OCI-M2 (cell line): Measurements from ENCODE around the gene LSAMP.

Source experiments
- DNase-seq: peaks from one replicate; lab custom pipeline; 2025; ENCODE audit not compliant: unreplicated experiment; lab: John Stamatoyannopoulos, UW

LSAMP gene

DNA sequence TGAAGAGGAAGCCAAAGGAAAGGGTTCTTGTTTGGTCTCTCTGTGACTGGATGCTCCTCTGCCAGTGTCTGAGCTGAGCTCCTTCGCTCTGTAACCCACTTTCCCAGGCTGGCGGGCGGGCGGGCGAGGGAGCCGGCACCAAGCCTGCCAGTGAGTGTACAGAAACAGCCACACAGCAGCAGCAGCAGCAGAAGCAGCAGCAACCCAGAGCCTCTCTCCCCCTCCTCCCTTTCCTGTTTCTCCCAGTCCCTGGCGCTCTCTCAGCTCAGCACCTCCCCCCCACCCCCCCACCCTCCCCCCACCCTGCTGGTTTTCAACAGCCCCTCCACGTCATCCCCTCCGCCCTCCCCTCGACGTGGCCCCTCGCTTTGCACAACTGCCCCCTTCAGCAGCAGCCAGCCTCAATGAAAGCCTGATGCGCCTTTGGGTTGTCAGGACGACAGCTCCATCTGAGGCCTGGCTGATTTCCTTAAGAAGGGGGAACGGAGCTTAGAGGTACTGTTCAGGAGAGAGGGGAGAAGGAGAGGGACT lies at the start of gene LSAMP:
LSAMP (minus strand) TSS at position 177 of the 531 bp plus-strand sequence.
- DNase-seq = no peak

DNA sequence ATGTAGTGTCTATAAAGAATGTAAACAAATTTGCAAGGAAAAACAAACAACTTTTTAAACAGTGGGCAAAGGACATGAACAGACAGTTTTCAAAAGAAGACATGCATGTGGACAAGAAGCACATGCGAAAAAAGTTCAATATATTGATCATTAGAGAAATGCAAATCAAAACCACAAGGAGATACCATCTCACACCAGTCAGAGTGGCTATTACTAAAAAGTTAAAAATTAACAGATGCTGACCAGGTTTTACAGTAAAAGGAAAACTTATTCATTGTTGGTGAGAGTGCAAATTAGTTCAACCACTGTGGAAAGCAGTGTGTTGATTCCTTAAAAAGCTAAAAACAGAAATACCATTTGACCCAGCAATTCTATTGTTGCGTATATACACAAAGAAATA lies 47.1 kb upstream of the LSAMP start:
- DNase-seq = no peak

DNA sequence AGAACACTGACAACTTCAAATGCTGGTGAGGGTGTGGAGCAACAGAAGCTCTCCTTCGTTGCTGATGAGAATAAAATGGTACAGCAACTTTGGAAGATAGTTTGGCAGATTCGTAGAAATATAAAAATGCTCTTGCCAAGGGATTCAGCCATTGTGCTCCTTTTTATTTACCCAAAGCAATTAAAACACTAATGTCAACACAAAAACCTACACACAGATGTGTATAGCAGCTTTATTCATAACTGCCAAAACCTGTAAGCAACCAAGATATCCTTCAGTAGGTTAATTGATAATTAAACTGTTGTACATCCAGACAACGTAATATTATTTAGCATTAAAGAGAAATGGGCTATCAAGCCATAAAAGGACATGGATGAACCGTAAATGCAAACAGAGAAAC lies 37.8 kb upstream of the LSAMP start:
- no peak for DNase-seq

DNA sequence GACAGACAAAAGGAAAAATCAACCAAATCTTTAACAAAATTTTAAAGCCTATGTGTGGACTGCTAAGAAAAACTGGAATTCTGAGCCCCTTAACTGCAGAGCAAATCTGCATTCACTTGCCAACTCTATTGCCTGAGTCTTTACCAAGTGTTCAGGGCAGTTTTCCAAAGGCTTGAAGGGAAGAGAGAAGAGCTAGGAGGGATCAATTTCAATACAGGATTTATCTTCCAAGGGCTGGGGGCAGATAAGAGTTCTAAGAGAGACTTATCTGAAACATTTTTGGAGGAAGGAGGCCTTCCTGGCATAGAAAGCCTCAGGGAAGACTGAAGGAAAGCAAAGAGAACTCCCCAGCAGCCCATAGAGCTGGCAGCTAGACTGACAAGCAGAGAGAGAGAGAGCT lies 31.4 kb upstream of the LSAMP start:
- DNase-seq = no peak

DNA sequence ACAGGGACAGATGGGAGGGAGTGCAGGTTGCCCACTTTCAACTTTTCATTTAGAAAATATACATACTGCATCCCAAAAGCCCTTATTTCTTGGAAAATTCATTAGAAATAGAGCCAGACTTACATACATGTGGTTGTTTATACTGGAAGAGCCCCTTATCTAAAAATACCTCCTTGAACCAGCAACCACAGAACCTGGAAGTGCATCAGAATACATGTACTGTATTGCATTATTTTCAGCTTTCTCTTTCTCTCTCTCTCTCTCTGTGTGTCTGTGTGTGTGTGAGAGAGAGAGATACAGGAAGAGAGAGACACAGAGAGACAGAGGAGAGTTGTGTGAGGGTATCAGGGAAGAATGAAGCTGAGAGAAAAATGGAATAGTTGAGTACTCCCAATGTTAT lies 29.5 kb upstream of the LSAMP start:
- no peak for DNase-seq

DNA sequence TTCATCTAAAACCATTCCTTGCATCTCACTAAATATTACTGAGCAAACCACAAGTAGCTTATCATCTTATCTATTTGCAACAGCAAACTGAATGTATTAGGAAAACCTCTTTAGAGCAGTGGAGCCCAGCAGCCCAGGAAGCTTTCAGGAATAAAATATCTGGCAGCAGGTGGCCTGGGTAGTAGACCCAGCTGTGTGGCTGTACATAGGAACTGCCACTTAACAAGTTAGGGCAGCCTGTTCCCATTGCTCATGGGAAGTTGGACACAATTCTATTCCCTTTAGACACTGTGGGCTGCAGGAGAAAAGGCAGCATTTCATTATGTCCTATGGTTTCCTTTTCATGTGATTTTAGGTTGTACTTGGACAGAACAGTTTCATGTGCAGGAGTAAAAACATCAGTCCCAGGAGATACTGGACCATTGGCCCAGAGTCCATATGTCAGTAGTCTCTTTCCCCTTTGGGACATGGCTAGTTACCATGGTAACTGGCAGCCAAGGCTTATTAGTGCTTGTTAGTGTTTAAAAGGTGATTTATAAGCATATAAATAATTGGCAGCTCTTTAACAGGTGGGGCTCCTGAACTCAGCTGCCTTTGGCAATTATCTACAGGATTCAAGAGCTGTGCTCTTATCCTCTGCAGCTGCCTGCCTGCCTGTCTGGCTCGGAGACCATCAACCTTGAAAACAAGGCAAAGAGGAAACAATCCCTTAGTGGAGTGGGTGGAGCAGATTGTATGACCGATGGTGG lies 28.9 kb upstream of the LSAMP start:
- DNase-seq = no peak

DNA sequence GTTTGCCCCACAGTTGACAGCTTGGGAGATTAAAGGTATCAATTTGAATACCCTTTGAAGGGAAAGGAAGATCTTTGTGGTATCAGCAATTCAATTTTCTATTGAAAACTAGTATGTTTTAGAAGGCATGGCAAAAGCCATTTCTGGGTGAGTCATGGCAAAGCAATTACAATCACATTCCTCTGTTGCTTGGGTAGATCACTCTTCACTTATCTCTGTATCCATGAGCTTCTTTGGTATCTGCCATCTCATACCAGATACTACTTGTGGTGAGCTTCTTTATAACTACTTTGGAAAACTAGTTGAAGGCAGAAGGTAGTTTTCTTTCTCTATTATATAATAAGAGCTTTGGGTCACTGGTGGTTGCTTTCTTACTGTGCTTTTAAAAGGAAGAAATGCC lies 28.3 kb upstream of the LSAMP start:
- no peak for DNase-seq

DNA sequence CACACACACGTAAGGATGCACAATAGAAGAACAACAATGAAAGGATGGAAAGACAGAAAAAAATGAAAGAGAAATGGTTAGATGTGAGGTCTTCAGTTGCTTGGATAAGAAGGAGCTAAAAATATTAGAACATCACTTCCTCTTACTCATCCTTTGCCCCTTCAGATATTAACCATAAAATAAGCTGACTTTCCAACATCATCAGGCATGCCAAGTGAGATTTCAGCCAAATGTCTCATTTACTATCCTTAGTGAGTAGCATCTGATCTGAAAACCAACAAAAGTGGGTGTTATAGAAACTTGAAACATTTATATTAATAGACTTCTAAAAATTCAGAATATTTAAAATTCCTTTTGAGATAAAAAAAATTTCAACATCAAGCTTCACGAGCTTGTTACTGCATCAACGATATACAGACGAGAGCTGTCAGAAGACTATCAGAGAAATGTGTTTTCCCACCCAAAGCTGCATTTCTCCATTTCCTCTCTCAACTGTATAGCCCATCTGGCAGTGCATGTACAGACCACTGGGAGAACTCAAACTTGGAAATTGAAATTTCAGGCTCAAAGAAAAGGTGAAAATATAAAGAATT lies 25.4 kb upstream of the LSAMP start:
- DNase-seq = no peak

DNA sequence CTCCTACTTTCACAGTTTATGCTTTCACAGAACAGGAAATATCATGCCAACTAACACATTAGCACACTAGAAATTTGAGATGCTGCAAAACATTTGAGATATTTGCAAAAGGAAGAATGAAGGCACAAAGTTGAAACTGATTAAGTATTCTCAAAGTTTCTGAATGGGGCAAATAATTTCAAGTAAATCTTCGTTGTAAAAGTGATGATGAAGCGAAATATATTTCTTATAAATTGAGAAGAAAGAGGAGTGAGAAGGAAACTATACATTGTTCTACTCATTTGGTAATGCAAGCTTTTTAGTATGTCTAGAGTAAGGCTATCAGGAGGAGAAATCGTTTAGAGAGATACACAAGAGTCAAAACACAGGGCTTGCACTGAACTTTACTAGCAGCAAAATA lies 24.3 kb upstream of the LSAMP start:
- DNase-seq = no peak

DNA sequence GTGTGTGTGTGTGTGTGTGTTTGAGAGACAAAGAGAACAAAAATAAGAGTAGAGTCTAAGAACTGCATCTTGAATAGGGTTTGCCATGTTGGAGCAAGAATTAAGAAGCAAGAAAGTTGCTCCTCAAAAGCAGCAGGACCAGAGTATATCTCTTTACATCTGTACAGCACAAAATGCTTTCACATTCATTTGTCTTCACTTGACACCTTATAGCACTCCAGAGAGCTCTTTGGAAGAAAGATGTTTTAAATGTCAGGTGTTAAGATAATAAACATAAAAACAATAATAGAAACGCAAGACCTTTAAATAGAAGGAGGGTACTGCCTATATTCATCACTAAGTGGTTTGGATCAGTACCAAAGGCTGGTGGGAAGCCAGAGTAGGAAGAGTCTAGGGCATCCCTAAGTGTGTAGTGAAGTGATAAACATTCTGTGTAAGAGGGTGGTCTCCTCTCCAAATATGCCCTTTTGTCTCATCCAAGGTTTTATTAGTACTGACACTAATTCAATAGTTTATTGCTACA lies 19.1 kb upstream of the LSAMP start:
- no peak for DNase-seq

DNA sequence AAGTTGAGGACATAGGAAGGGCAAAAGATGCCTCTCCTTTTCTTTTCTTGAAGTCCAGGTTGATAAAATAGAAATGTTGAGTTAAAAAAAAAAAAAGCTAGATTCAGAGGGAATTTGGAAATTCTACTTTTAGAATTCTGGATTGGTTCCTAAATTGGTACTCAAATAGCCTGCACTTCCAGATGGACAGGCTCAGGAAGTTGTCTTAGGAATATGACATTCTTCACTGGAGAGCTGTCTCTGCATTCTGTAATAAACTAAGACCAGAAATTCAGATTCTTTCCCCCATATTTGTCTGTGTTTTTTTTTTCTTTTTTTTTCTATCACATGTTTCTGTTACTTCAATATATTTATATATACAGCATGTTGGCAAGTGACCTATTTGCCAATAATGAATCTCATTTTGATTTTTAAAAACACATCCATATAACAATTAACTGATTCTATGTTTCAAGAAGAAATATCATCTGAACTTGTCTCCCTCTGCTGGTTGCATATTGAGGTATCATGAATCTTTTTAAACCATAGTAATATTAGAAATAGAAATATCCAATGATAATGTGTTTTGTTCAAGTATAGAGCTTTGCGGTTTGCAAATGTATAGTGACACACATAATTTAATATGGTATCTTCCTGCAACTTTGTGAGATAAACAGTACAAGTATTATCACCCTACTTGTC lies 8.5 kb upstream of the LSAMP start:
- no peak for DNase-seq

DNA sequence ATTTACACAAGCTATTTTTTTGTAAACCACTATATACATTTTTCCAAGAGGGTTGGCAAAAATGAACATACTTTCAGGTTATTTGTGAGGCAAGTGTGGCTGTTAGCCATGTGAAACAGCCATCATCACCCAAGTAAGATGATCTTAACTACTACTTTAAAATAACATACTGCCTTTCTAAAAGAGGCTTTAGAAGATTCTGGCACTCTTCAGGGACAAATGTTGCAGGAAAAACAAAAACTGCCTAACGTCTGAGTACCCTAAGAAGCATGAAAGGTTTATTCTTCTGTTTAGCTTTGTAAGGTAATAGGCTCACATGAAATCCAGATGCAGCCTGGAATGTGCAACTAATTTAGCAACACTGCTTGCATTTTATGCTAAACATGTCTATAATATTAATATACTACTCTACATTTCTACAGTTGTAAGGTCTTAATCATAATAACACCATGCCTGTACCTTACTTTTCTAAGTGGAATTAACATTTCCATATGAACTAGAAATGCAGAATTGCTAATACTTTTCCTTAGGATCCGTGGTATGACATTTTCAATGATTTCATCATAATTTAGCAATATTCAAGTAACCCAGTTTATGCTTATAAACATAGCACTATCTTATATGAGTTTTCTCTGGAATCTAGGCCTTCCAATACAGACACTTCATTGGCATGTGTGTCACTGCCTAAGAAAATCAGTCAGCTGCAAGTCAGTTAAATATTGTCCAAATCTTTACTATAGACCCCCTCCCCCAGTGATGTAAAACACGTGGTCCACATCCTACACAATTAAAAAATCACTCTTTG lies 4.5 kb upstream of the LSAMP start:
- DNase-seq = no peak

DNA sequence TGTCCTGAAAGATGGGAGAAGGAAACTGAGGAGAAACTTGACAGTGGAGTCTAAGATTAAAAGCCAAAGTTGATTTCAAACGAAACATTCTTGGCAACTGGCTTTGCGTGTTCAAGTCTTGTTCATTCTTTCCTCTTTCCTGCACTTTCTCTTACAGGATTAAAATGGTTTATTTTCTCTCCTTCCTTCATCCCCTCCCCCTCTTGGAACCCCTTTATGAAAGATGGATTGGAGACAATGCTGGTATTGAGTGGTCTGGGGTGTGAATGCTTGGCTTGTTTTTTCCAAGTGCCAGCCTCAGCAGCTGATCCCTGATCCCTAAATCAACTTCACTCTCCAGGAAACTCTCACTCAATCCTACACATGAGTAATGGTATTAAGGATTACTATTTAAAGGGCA lies 703 bp upstream of the LSAMP start:
- no peak for DNase-seq

DNA sequence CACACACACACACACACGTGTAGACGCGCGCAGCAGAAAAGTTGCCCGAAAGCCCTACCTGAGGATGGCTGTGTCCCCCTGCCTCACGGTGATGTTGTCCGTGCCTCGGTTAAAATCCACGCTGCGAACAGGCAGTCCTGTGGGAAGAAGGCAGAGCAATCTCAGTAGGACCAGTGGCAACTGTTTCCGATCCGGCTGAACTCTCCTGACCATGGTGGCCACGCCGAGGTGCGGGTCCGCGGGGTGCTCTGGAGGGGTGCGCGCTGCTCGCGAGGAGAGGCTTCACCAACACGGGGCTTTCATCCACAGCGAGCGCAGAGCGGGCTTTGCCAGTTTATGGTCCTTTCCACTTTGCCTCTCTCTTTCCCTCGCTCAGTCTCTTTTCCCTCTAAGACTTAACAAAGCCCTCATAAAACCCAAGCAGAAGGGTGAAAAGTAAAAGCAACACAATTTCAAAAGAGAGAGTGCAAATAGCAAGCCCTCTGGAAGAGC lies 422 bp downstream of the LSAMP start:
- no peak for DNase-seq

DNA sequence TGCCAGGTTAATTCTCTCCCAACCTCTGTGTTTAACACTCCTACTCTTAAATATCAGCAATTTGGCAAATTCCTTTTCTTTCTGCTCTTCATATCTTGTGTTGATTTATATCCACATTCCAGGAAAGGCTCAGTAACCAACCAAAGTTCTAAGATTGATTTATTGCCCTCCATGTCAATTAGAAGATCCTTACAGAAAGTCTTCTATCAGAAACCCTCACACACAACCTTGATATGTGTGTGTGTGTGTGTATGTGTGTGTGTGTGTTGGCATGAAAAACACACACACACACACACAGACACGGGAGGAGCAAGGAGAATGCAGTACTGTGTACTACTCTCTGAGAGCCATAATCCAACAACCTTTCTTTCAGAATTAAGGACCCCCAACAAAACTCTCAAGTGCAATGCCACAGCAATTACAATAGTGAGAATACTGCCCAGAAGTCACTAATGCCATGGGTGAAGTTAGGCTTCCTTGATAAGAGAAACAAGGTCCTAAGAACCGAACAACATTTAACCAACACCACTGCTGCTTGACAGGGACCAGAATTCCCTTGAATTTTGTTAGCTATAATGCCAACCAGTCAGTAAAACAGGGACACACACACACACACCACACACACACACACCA lies 1.1 kb downstream of the LSAMP start:
- DNase-seq = no peak

DNA sequence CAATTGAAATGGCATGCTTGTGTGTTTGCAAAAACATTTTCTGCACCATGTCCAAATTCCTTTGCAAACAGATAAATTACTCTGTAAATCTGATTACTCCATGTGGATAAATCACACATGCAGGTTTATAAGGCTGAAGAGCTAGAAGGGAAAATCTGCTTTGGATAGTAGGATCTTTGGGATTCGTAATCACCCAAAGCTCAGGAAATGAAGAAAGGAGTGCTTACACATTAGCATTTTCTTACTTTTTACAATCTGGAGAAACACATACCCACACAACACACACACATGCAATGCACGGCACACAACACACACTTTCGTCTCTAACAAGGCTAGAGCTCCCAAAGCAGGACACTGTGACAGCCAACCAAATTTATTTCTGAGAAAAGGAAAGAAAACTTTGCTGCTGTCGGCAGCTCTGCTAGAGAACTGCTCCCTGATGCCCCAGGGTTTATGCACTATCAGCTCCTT lies 2.1 kb downstream of the LSAMP start:
- no peak for DNase-seq

DNA sequence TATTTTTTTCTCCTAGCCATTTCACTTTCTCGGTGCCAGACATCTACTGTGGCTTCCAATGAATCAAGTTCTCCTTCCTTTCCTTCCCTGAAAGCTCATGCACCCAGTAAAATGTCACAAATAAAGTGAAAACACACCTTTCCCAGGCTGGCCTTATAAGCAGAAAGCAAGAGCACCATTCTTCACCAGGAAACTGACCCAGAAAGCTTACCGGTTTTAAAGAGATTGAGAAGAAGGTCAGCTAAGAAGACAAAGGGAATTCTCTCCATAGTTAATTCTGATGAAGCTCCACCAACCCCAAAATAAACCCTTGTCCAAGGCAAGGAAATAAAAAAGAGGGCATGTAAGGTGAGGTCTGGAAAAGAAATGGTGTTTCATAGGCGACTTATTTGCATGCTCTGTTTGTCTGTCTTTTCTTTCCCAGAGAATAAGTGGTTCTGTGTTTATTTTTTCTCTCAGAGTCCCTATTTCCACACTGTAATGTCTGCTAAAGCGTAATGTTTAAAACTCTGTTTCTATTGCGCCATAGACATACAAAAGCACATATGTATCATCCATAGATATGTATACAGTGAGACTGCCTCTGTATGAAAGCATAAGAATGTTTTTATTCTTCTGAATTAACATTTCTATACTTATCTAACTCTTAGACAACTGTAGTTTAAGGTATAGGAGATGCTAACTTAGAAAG lies 2.8 kb downstream of the LSAMP start:
- no peak for DNase-seq

DNA sequence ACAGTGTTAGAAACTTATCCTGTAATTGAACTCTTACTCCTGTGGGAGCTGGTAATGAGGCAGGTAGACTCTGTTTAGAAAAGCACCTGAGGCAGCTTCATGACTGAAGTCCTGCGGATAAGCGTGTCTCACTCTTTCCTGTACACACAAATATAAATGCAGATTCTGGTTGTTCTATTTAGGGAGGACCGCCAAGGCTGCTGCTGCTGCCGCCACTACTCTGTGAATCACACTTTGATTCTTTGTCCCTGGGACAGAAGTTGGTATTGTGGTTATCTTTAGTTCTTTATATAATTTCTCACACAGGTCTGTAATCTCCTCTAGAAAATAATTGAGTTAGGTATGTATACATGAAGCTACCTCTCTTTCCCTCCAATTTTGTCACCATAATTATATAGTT lies 3.6 kb downstream of the LSAMP start:
- no peak for DNase-seq

DNA sequence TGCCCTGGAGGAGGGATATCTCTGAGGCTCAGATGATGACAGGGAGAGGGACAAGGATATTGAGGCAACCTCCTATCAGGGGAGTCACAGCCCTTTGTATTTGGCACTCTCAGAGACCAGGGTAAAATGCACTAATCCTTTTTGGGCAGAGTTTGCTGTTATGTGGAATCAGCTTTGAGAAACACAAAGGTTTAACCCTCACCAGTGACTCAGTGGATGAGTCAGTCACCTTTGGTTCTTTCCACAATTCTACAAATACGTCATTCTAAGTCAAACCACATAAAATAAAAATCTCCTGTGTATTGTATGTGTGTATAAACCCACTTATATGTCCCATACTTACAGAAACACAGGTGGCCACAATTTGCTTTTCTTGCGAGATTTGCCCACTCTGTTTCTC lies 5.1 kb downstream of the LSAMP start:
- DNase-seq = no peak

DNA sequence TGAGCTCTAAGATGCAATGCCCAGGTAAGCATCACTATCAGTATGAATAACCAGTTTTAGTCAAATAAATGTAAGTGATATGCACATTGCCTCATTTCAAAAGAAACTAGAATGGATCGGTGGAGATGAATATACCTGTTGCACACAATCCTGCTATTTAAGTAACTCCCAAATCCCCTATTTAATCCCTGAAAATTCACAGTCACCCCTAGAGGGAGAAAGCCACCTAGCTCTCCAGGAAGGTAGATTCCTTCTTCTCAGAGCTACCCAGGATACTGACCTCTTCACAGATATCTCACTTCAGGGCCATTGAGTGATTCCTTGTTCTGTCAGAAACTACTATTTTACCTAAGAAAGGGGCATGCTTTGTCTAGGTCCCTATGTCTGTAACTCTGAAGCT lies 11.7 kb downstream of the LSAMP start:
- no peak for DNase-seq
